Activated effector memory CD4-positive, alpha-beta T cell treated with anti-CD3 and anti-CD28 coated beads, Interleukin-2, amount 50 U/mL, for 16 hours (primary cell): ENCODE results near the gene SPATA20.

Experiments
- DNase-seq: peaks from one replicate; pipeline ENCODE4 v3.0.0-alpha.2; 2020

Gene SPATA20

GRCh38 chr17:50521514-50521913 is 25.5 kb upstream of the SPATA20 start:
- DNase-seq: no peak

DNA sequence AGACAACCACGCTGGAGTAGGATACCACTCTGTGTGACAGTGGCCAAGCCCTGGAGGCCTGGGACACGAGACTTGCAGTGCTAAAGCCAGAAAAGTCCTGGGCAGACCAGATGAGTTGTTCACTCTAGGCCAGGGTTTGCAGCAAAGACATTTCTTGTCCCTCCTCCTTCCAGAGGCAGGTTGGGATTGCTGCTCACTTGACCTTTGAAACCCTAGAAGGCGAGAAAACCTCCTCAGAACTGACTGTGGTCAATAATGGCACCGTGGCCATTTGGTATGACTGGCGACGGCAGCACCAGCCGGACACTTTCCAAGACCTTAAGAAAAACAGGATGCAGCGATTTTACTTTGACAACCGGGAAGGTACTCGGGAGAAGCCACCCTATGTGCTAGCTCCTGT is 24.2 kb upstream of the SPATA20 start:
- no peak for DNase-seq

DNA sequence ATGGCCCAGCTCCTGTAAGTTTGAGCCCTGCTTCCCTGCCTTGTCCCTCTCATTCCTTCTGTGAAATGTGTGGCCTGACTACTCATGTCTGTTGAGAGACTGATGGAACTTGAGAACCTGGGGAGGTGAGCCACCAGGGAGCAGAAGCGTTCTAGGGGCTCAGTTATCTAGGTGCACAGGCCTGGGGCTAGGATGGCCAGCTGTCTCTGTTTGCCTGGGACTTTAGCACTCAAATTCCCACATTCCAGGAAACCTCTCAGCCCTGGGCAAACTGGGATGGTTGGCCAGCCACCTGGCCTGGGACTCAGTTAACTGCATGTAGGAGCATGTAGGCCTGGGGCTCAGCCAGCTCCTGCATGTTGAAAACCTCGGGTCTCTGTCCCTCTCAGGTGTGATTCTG is 23.8 kb upstream of the SPATA20 start:
- DNase-seq: no peak

GRCh38 chr17:50524838-50525237 is 22.1 kb upstream of the SPATA20 start:
- DNase-seq: no peak

GRCh38 chr17:50527155-50527762 is 19.7 kb upstream of the SPATA20 start:
- no peak for DNase-seq

DNA sequence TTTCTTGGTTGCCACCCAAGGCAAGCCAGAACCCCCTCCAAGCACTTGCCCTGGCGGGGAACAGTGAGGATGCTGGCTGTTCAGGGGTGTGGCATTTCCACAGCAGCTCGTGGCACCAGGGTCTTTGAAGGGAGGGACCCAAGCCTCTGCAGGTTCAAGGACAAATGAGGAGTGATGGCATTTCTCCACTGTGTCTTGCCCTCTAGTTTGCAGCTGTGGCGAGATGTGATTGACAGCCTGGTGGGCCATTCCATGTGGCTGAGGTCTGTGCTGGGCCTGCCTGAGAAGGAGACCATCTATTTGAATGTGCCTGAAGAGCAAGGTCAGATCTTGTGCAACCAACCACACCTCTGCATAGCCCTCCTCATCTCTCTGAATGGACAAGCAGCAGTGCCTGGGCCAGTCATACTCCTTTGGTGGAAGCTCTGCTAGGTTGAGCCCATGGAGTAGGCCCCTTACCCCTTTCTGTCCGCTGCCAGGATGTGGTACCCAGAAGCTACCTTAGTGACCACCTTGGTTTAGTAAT is 19.0 kb upstream of the SPATA20 start:
- no peak for DNase-seq

- DNase-seq: no peak
Measured at GRCh38 chr17:50529849-50530248, 17.1 kb upstream of the SPATA20 start.

DNA sequence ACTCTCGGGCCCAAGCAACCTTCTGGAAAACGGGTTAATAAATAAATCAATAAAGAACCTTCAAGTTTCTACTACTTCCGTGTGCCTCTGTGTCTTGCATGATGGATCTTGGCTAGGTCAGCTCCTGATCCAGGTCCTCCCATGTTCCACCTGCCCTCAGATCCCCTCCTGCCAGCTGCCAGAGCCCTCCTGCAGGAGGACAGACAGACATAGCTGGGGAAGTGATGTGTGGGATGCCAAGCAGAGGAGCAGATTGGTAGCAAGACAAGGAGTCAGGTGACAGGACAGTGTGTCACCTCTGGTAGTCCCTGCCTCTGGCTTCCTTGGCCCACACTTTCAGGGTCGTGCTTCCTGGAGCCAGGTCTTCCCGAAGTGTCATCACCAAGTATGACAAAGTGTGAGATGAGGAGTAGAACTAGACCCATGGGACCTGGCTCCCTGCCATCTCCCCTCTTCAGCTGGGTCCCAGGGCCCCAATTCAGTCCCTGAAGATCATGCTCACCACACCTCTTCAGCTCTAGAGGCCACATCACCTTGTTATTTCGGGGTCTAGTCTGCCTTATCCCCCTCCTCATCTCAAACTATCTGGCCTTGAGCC is 15.4 kb upstream of the SPATA20 start:
- DNase-seq: no peak

DNA sequence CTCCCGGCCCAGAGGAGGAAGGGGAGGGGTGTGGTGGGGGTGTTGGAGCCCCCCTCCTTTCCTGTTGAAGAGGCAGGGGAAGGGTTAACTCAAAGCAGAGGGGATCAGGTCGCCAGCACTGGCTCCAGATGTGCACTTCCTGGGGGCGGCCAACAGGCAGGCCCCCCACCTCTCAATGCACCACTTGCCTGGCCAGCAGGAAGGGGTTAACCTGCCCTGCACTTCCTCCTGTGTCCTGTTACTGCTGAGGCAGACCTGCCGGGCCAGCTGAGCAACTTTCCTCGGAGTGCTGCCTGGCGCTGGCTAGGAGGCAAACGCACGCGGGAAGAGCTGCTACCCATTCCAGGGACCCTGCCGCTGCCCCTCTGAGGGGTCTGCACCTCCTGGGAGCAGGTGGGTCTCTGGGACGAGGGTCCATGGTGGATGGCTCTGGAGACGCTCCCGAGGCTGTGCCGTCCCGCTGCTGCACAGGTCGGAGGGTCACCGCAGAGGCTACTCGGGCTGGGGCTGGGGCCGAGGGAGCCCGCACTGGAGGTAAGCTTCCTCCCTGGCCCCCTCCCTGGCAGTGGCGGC is 14.4 kb upstream of the SPATA20 start, which contains the start of gene EPN3:
Gene EPN3, plus strand, starts transcription at position 284 of the 573 bp plus-strand sequence. CDS start 3,822 bp downstream, outside the sequence.
- no peak for DNase-seq

DNA sequence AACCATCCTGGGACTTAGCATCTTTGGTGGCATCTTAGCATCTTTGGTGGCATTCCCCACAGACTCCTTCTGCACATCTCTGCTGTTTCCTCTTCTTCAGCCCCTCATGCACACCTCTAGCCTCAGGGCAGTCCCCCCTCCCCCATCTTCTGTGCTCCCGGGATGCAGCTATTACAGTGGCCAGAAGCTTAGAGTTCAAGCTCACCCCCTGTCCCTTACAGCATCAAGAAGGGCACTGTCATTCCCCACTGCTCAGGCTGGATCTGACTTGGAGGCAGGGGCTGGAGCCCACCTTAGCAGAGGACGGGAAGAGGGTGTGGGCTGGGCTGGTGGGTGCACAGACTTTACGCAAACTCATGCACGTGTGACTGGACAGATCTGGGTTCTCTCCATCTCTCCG is 13.8 kb upstream of the SPATA20 start:
- DNase-seq: no peak

GRCh38 chr17:50533720-50534148 is 13.2 kb upstream of the SPATA20 start:
- no peak for DNase-seq

GRCh38 chr17:50534222-50534978 is 12.6 kb upstream of the SPATA20 start:
- peak; percentile 68 for DNase-seq

- no peak for DNase-seq
Measured at GRCh38 chr17:50534979-50535326, 12.0 kb upstream of the SPATA20 start.

GRCh38 chr17:50535407-50535806 is 11.6 kb upstream of the SPATA20 start:
- DNase-seq: no peak

DNA sequence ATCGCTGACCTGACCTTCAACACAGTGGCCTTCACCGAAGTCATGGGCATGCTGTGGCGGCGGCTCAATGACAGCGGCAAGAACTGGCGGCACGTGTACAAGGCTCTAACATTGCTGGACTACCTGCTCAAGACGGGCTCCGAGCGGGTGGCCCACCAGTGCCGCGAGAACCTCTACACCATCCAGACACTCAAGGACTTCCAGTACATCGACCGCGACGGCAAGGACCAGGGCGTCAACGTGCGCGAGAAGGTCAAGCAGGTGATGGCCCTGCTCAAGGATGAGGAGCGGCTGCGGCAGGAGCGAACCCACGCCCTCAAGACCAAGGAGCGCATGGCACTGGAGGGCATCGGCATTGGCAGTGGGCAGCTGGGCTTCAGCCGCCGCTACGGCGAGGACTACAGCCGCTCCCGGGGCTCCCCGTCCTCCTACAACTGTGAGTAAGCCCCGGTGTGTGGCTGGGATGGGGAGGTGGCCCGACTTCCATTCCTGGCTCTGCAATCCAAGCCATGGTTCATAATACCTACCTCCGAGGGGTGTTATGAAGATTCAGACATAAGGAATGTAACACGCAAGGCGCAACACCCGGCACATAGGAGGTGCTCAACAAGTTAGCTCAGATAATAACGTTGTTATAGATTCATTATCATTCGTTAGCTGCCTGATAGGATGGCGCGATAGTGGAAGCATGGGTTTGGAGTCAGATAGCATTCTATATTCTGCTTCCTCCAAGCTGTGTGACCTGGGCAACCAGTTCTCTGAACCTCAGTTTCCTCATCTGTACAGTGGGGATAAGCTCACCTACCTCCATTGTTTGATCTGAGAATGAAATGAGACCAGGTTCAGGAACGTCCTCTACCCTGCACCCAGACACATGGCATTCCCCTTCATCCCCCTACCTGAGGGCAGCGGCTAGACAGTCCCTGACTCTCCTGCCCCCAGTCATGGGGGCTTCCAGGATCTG is 10.0 kb upstream of the SPATA20 start:
- DNase-seq: no peak

DNA sequence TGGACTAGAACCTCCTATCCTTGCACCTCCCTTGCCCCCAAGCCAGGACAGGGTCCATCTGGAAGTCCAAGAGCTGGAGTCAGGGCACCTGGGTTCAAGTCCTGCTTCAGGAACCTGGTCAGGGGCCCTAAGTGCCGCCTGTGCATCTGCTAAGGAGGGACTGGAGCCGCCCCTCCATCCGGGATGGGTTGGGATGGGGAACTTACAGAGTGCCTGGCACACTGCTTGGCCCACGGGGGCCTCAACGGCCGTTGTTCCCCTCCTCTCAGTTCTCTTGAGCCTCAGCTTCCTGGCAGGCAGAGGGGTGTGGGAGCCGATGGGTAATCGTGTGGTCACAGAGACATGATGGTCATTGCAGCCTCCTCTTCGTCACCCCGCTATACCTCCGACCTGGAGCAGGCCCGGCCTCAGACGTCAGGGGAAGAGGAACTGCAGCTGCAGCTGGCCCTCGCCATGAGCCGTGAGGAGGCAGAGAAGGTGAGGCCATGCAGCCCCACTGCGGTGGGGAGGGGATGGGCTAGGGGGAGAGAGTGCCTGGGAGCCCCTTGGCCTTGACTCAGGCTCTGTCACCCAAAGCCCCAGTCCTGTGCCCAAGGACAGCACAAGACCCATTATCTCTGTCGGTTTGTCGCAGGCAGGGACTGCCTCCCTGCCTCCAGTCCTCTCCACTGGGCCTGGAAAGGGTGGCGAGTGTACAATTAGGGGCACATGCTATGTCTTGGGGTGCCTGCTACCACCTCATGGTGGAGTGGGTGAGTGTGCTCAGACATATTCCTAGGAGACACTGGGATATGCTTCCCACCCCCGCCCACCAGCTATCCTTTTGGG is 9.0 kb upstream of the SPATA20 start:
- DNase-seq: no peak

DNA sequence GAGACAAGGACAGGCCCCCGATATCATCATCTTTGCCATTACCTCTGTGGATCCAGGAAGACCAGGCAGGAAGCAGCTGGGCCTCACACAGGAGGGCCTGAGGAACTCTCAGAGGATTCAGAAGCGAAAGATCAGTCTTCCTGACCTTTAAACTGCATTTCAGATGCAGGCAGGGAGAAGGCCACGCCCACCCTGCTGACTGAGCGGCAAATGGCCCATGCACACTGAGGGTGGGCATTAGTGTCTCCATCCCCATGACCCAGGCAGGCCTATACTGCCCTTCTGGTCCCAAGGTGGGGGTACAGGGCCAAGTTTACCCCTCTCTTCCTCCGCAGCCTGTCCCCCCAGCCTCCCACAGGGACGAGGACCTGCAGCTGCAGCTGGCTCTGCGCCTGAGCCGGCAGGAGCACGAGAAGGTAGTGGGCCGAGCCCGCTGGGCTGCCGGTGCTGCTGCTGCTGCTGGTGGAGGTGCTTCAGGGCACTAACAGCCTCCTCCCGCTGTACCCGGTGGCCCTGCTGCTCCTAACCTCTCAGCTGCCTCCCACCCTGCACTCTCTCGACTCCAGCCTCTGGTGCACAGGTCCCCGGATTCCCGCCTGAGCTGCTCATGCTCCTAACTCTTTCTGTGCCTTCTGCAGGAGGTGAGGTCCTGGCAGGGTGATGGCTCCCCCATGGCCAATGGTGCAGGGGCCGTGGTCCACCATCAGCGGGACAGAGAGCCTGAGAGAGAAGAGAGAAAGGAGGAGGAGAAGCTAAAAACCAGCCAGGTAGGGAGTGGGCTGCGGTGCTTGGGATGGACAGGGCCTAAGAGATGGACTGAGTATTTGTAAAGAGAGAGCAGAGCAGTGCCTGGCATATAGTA is 8.2 kb upstream of the SPATA20 start:
- DNase-seq: no peak

GRCh38 chr17:50539762-50540559 is 7.0 kb upstream of the SPATA20 start:
- DNase-seq: no peak

- no peak for DNase-seq
Measured at GRCh38 chr17:50540560-50541401, 6.2 kb upstream of the SPATA20 start.
